GM23338 (cell line): ENCODE measurements around the gene PACS1. TPM values are rescaled to one million over a fixed set of nuclear protein-coding genes. Genes with fewer than 3 reads are reported as not detected.

Experiments used
- ATAC-seq: fragments of 200-7000 bp; cut with Tn5 transposase; 3 replicates; pipeline ENCODE4 v1.9.1; 2020
- DNase-seq: peaks from one replicate; pipeline ENCODE4 v3.0.0-alpha.2; 2015; ENCODE audit warnings: low spot score
- H2AFZ ChIP-seq: fragments of 200-600 bp; sonication (generic); 2 replicates; pipeline ENCODE4 v1.8.0; 2016; ENCODE audit warnings: antibody characterized with exemption, mild to moderate bottlenecking, moderate library complexity
- H3F3A ChIP-seq: fragments of 200-600 bp; sonication (generic); replicated peaks from 2 replicates; pipeline ENCODE4 v1.8.0; 2017; ENCODE audit warnings: antibody characterized with exemption, mixed run types, low read depth
- H3K27ac ChIP-seq: fragments of 200-600 bp; sonication (generic); 2 replicates; pipeline ENCODE4 v1.6.1; 2016; ENCODE audit warnings: low read depth
- H3K27me3 ChIP-seq: fragments of 200-600 bp; sonication (generic); 2 replicates; pipeline ENCODE4 v1.8.0; 2016; ENCODE audit warnings: mild to moderate bottlenecking, mixed run types, moderate library complexity; ENCODE audit not compliant: insufficient read depth
- H3K36me3 ChIP-seq: fragments of 200-600 bp; sonication (generic); 2 replicates; pipeline ENCODE4 v1.8.0; 2016; ENCODE audit warnings: mild to moderate bottlenecking; ENCODE audit not compliant: insufficient read depth
- H3K4me1 ChIP-seq: fragments of 200-600 bp; sonication (generic); 2 replicates; pipeline ENCODE4 v1.8.0; 2016; ENCODE audit warnings: mild to moderate bottlenecking, moderate library complexity; ENCODE audit not compliant: insufficient read depth
- H3K4me2 ChIP-seq: fragments of 200-600 bp; sonication (generic); 2 replicates; pipeline ENCODE4 v1.7.1; 2017; ENCODE audit warnings: mixed run types
- H3K4me3 ChIP-seq: fragments of 200-600 bp; sonication (generic); 2 replicates; pipeline ENCODE4 v1.6.1; 2016; ENCODE audit warnings: mixed run types
- H3K79me2 ChIP-seq: fragments of 200-600 bp; sonication (generic); replicated peaks from 2 replicates; pipeline ENCODE4 v1.8.0; 2017; ENCODE audit warnings: mild to moderate bottlenecking; ENCODE audit not compliant: insufficient read depth
- H3K9me2 ChIP-seq: fragments of 200-600 bp; sonication (generic); 2 replicates; pipeline ENCODE4 v1.8.0; 2017; ENCODE audit not compliant: insufficient read depth
- H4K20me1 ChIP-seq: fragments of 200-600 bp; sonication (generic); replicated peaks from 2 replicates; pipeline ENCODE4 v1.8.0; 2017; ENCODE audit warnings: mild to moderate bottlenecking; ENCODE audit not compliant: insufficient read depth
- H3K27ac Mint-ChIP-seq: 2 replicates; pipeline ENCODE4 v1.8.0; 2020; ENCODE audit warnings: inconsistent platforms, mild to moderate bottlenecking, moderate library complexity, mixed read lengths
- H3K27me3 Mint-ChIP-seq: 3 replicates; pipeline ENCODE4 v1.8.0; 2022; ENCODE audit warnings: low read depth, mild to moderate bottlenecking, moderate library complexity, mixed read lengths, inconsistent platforms; ENCODE audit not compliant: insufficient read depth, poor library complexity
- H3K36me3 Mint-ChIP-seq: 3 replicates; pipeline ENCODE4 v1.8.0; 2021; ENCODE audit warnings: low read depth, mild to moderate bottlenecking, inconsistent platforms, moderate library complexity, mixed read lengths
- H3K4me1 Mint-ChIP-seq: 3 replicates; pipeline ENCODE4 v1.8.0; 2020; ENCODE audit warnings: mild to moderate bottlenecking, inconsistent platforms, mixed read lengths
- H3K4me3 Mint-ChIP-seq: 3 replicates; pipeline ENCODE4 v1.8.0; 2021; ENCODE audit warnings: moderate library complexity, mild to moderate bottlenecking, inconsistent platforms, mixed read lengths
- H3K9me3 Mint-ChIP-seq: 3 replicates; pipeline ENCODE4 v1.8.0; 2020; ENCODE audit warnings: moderate library complexity, mild to moderate bottlenecking, inconsistent platforms, mixed read lengths
- CREB1 ChIP-seq: fragments of 250-450 bp; sonication (Bioruptor Pico); IDR thresholded peaks from 2 replicates; pipeline ENCODE4 v1.5.0; 2020; ENCODE audit warnings: low read depth, mild to moderate bottlenecking, moderate library complexity
- CTCF ChIP-seq, 2 experiments: fragments of 200-600 bp in 1 of 2; sonication (generic) in 1 of 2; conservative IDR thresholded peaks; 2 replicates each; pipeline versions ENCODE4 v1.5.1 to v1.6.1; 2016 to 2017; ENCODE audit warnings: antibody characterized with exemption in 2 of 2, low read depth in 2 of 2, mild to moderate bottlenecking in 2 of 2, moderate library complexity in 1 of 2
- EZH2 ChIP-seq: fragments of 200-600 bp; sonication (generic); IDR thresholded peaks from one replicate; pipeline ENCODE4 v1.8.0; 2017; ENCODE audit warnings: antibody characterized with exemption, mild to moderate bottlenecking, low read depth; ENCODE audit not compliant: unreplicated experiment
- EZH2phosphoT487 ChIP-seq: fragments of 200-600 bp; sonication (generic); IDR thresholded peaks from one replicate; pipeline ENCODE4 v1.8.1; 2018; ENCODE audit warnings: antibody characterized with exemption; ENCODE audit not compliant: unreplicated experiment
- JUNB ChIP-seq: IDR thresholded peaks from one replicate; pipeline ENCODE4 v1.6.1; 2016; ENCODE audit warnings: antibody characterized with exemption; ENCODE audit not compliant: unreplicated experiment
- NANOG ChIP-seq: IDR thresholded peaks from 2 replicates; pipeline ENCODE4 v1.6.1; 2016; ENCODE audit warnings: antibody characterized with exemption, borderline replicate concordance
- POLR2AphosphoS5 ChIP-seq: IDR thresholded peaks from 2 replicates; pipeline ENCODE4 v1.6.1; 2016; ENCODE audit warnings: antibody characterized with exemption, low read depth
- STAT1 ChIP-seq: IDR thresholded peaks from one replicate; pipeline ENCODE4 v1.6.1; 2016; ENCODE audit warnings: antibody characterized with exemption; ENCODE audit not compliant: unreplicated experiment
- ZNF331 ChIP-seq: fragments of 250-450 bp; sonication (Bioruptor Pico); IDR thresholded peaks from 2 replicates; pipeline ENCODE4 v1.5.0; 2020; ENCODE audit warnings: low read depth, mild to moderate bottlenecking, moderate library complexity
- polyA plus RNA-seq: library from polyadenylated mRNA; unstranded; fragments of >200 nt; fragmentation: Nextera tagmentation; extraction: Ambion mirVana; gene quantifications from 2 replicates; pipeline ENCODE4 v1.2.1, GENCODE V29; 2016
- total RNA-seq: library from RNA; depleted of rRNA; stranded (reverse); fragments of >200 nt; shearing (Covaris generic); gene quantifications from 2 replicates; pipeline ENCODE4 v1.2.3, GENCODE V29; 2014
- TF ChIP-seq, protein P1 (sequence below): IDR thresholded peaks from 2 replicates; pipeline ENCODE4 v1.6.1; 2016; ENCODE audit warnings: antibody characterized with exemption
- TF ChIP-seq, protein P2 (sequence below): IDR thresholded peaks from one replicate; pipeline ENCODE4 v1.6.1; 2018; ENCODE audit warnings: antibody characterized with exemption; ENCODE audit not compliant: unreplicated experiment

PACS1 gene
- total and polyA plus RNA-seq, 2 experiments from 2014 or later, result 8.0 to 37.5 TPM

- Histone ChIP-seq H3K27ac (no peak overlapping the region), H3K4me1 (peaks cover 6% of the 10 kb centered on the region), H3K9me2 (no peaks in the 10 kb centered on the region), H3K79me2 (no peaks in the 10 kb centered on the region; the same call in 1 of the 2 replicates), H3K27me3 (no peaks in the 10 kb centered on the region), H3F3A (no peaks in the 10 kb centered on the region), H4K20me1 (no peaks in the 10 kb centered on the region), H2AFZ (no peak overlapping the region), H3K4me3 (no peak overlapping the region), H3K36me3 (no peaks in the 10 kb centered on the region), H3K4me2 (no peak overlapping the region)
- no peak for ATAC-seq
- TF ChIP-seq, protein P1, sequence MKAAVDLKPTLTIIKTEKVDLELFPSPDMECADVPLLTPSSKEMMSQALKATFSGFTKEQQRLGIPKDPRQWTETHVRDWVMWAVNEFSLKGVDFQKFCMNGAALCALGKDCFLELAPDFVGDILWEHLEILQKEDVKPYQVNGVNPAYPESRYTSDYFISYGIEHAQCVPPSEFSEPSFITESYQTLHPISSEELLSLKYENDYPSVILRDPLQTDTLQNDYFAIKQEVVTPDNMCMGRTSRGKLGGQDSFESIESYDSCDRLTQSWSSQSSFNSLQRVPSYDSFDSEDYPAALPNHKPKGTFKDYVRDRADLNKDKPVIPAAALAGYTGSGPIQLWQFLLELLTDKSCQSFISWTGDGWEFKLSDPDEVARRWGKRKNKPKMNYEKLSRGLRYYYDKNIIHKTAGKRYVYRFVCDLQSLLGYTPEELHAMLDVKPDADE, result no peak
- TF ChIP-seq, protein P2, sequence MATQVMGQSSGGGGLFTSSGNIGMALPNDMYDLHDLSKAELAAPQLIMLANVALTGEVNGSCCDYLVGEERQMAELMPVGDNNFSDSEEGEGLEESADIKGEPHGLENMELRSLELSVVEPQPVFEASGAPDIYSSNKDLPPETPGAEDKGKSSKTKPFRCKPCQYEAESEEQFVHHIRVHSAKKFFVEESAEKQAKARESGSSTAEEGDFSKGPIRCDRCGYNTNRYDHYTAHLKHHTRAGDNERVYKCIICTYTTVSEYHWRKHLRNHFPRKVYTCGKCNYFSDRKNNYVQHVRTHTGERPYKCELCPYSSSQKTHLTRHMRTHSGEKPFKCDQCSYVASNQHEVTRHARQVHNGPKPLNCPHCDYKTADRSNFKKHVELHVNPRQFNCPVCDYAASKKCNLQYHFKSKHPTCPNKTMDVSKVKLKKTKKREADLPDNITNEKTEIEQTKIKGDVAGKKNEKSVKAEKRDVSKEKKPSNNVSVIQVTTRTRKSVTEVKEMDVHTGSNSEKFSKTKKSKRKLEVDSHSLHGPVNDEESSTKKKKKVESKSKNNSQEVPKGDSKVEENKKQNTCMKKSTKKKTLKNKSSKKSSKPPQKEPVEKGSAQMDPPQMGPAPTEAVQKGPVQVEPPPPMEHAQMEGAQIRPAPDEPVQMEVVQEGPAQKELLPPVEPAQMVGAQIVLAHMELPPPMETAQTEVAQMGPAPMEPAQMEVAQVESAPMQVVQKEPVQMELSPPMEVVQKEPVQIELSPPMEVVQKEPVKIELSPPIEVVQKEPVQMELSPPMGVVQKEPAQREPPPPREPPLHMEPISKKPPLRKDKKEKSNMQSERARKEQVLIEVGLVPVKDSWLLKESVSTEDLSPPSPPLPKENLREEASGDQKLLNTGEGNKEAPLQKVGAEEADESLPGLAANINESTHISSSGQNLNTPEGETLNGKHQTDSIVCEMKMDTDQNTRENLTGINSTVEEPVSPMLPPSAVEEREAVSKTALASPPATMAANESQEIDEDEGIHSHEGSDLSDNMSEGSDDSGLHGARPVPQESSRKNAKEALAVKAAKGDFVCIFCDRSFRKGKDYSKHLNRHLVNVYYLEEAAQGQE, result no peak
- TF ChIP-seq NANOG (no peak), JUNB (no peak), ZNF331 (CRISPR knock-in tag) (no peak), CTCF (conservative IDR thresholded peaks at IDR 0.05; ENCODE audit: low read depth in 2 of 2) (no peak), EZH2 (no peak), EZH2phosphoT487 (no peak), POLR2AphosphoS5 (no peak), CREB1 (CRISPR knock-in tag) (no peak), STAT1 (no peak)
- H3K27me3 Mint-ChIP-seq, result peaks cover 2% of the 10 kb centered on the region
- H3K36me3 Mint-ChIP-seq, result peaks cover 4% of the 10 kb centered on the region; the same call in 2 of the 3 replicates
- peaks cover 15% of the 10 kb centered on the region for H3K4me1 Mint-ChIP-seq
- no peak overlapping the region; the same call in 2 of the 3 replicates for H3K4me3 Mint-ChIP-seq
- no peak for DNase-seq
- H3K27ac Mint-ChIP-seq, result no peak overlapping the region
- H3K9me3 Mint-ChIP-seq, result peaks cover 3% of the 10 kb centered on the region; the same call in 2 of the 3 replicates
Observed at GRCh38 chr11:66143996-66144678, 74.1 kb downstream of the PACS1 start.
